HCT116 (cell line): ENCODE measurements around the gene C4orf50. TPM values are rescaled to one million over a fixed set of nuclear protein-coding genes. Genes with fewer than 3 reads are reported as not detected.

Experiments
- ATAC-seq: fragments of 200-7000 bp; cut with Tn5 transposase; 2 replicates; pipeline ENCODE4 v1.9.1; 2020; ENCODE audit warnings: mild to moderate bottlenecking, moderate library complexity
- BruUV-seq: library from RNA; stranded (reverse); fragments of 400-500 nt; replicated peaks from 2 replicates; lab custom pipeline; 2021; lab: Mats Ljungman, UMichigan
- CTCF ChIA-PET: fragments of 300-600 bp; sonication (Branson Sonifier 250); formaldehyde crosslinking; loops from one replicate; lab custom pipeline; 2021; ENCODE audit warnings: antibody characterized with exemption; lab: Charles Lee
- POLR2A ChIA-PET: fragments of 300-600, 350-600 bp; sonication (Branson Sonifier 250); formaldehyde crosslinking; loops from one replicate; lab custom pipeline; 2021; ENCODE audit warnings: antibody characterized with exemption; lab: Charles Lee
- RAD21 ChIA-PET, 2 experiments: fragments of 300-600 bp; sonication (Branson Sonifier 250); formaldehyde crosslinking; loops; one replicate each; lab custom pipeline; 2023; ENCODE audit warnings: low total read pairs in 2 of 2; ENCODE audit not compliant: uncharacterized antibody in 2 of 2, unreplicated experiment in 2 of 2, low non-redundant PET in 1 of 2; lab: Charles Lee
- DNase-seq: peaks from one replicate; pipeline ENCODE4 v3.0.0-alpha.2; 2010; ENCODE audit warnings: low read depth, low spot score
- H2AFZ ChIP-seq: fragments of 200-600 bp; shearing (Covaris generic), sonication (generic); 2 replicates; pipeline ENCODE4 v1.6.1; 2017; ENCODE audit warnings: low read depth, mixed run types, mixed read lengths, antibody characterized with exemption, low read length; ENCODE audit not compliant: poor library complexity, severe bottlenecking
- H3K27ac ChIP-seq: 2 replicates; pipeline ENCODE4 v1.5.1; 2012; ENCODE audit warnings: low read depth, low read length
- H3K27me3 ChIP-seq: fragments of 200-600 bp; sonication (generic); 2 replicates; pipeline ENCODE4 v1.6.1; 2016; ENCODE audit warnings: mixed run types, low read length, mixed read lengths; ENCODE audit not compliant: insufficient read depth
- H3K36me3 ChIP-seq, 2 experiments: fragments of 200-500 bp in 1 of 2; fragments of 200-600 bp in 1 of 2; sonication (Bioruptor generic) in 1 of 2; sonication (generic) in 1 of 2; 2 replicates each; pipeline versions ENCODE4 v1.5.1 to v1.6.1; 2014 to 2016; ENCODE audit warnings: low read length in 2 of 2, inconsistent platforms in 1 of 2, mixed read lengths in 1 of 2, mixed run types in 1 of 2; ENCODE audit not compliant: insufficient read depth in 2 of 2, control insufficient read depth in 1 of 2
- H3K4me1 ChIP-seq, 2 experiments: fragments of 200-600 bp in 1 of 2; sonication (generic) in 1 of 2; 2 replicates each; pipeline versions ENCODE4 v1.5.1 to v1.6.1; 2012 to 2017; ENCODE audit warnings: low read length in 2 of 2, inconsistent platforms in 1 of 2, mild to moderate bottlenecking in 1 of 2, mixed read lengths in 1 of 2, mixed run types in 1 of 2, moderate library complexity in 1 of 2; ENCODE audit not compliant: insufficient read depth in 2 of 2, control insufficient read depth in 1 of 2
- H3K4me2 ChIP-seq: fragments of 200-600 bp; sonication (generic); 2 replicates; pipeline ENCODE4 v1.6.1; 2017; ENCODE audit warnings: mixed run types, low read length, mixed read lengths
- H3K4me3 ChIP-seq, 2 experiments: fragments of 200-600 bp in 1 of 2; sonication (generic) in 1 of 2; replicated peaks in 1 of 2; 2 replicates each; pipeline ENCODE4 v1.5.1; 2011 to 2016; ENCODE audit warnings: low read length in 2 of 2, control low read depth in 1 of 2, low read depth in 1 of 2, mild to moderate bottlenecking in 1 of 2, mixed read lengths in 1 of 2, mixed run types in 1 of 2
- H3K79me2 ChIP-seq: fragments of 200-600 bp; sonication (generic); 2 replicates; pipeline ENCODE4 v1.6.1; 2017; ENCODE audit warnings: mild to moderate bottlenecking, mixed run types, low read length, moderate library complexity, mixed read lengths; ENCODE audit not compliant: insufficient read depth
- H3K9ac ChIP-seq: fragments of 200-600 bp; sonication (generic); 2 replicates; pipeline ENCODE4 v1.6.1; 2016; ENCODE audit warnings: low read length, mixed read lengths
- H3K9me2 ChIP-seq: fragments of 200-600 bp; sonication (generic), shearing (Covaris generic); 2 replicates; pipeline ENCODE4 v1.6.1; 2017; ENCODE audit warnings: mixed run types, mild to moderate bottlenecking, moderate library complexity; ENCODE audit not compliant: insufficient read depth
- H3K9me3 ChIP-seq, 2 experiments: fragments of 200-500 bp in 1 of 2; fragments of 200-600 bp in 1 of 2; sonication (Bioruptor generic) in 1 of 2; sonication (generic) in 1 of 2; 2 replicates each; pipeline ENCODE4 v1.6.1; 2014 to 2017; ENCODE audit warnings: low read length in 2 of 2, mixed read lengths in 2 of 2, inconsistent platforms in 1 of 2, low read depth in 1 of 2, mild to moderate bottlenecking in 1 of 2, mixed run types in 1 of 2, moderate library complexity in 1 of 2; ENCODE audit not compliant: control insufficient read depth in 1 of 2, insufficient read depth in 1 of 2
- H4K20me1 ChIP-seq: fragments of 200-600 bp; sonication (generic), shearing (Covaris generic); 2 replicates; pipeline ENCODE4 v1.6.1; 2017; ENCODE audit warnings: mixed run types, mild to moderate bottlenecking, moderate library complexity; ENCODE audit not compliant: insufficient read depth
- CTCF ChIP-seq, 3 experiments: fragments of 200-600 bp in 1 of 3; sonication (generic) in 1 of 3; IDR thresholded peaks in 2 of 3; conservative IDR thresholded peaks in 1 of 3; 2 replicates each; pipeline ENCODE4 v1.5.1; 2012 to 2017; ENCODE audit warnings: low read depth in 2 of 3, low read length in 2 of 3, antibody characterized with exemption in 1 of 3, borderline replicate concordance in 1 of 3, control low read depth in 1 of 3, mild to moderate bottlenecking in 1 of 3, mixed read lengths in 1 of 3, mixed run types in 1 of 3, moderate library complexity in 1 of 3; ENCODE audit not compliant: insufficient read depth in 1 of 3
- JUND ChIP-seq: IDR thresholded peaks from 2 replicates; pipeline ENCODE4 v1.6.1; 2012
- POLR2AphosphoS5 ChIP-seq: IDR thresholded peaks from 2 replicates; pipeline ENCODE4 v1.6.1; 2011; ENCODE audit warnings: mild to moderate bottlenecking, low read depth, low read length, moderate library complexity
- RAD21 ChIP-seq: IDR thresholded peaks from 2 replicates; pipeline ENCODE4 v1.6.1; 2012; ENCODE audit warnings: low read depth, mild to moderate bottlenecking
- REST ChIP-seq: IDR thresholded peaks from 2 replicates; pipeline ENCODE4 v1.6.1; 2012; ENCODE audit warnings: low read depth
- SIN3A ChIP-seq: IDR thresholded peaks from 2 replicates; pipeline ENCODE4 v1.6.1; 2012; ENCODE audit warnings: low read depth
- YY1 ChIP-seq: IDR thresholded peaks from 2 replicates; pipeline ENCODE4 v1.6.1; 2011; ENCODE audit warnings: low read length, low read depth, moderate library complexity, mild to moderate bottlenecking; ENCODE audit not compliant: insufficient replicate concordance; ENCODE audit errors: extremely low read depth
- intact Hi-C: fragments of 100-400 bp; cut with micrococcal nuclease; formaldehyde crosslinking; loops from 2 replicates; pipeline ENCODE4 v1.10.0; 2022
- total RNA-seq: library from RNA; stranded (reverse); gene quantifications from one replicate; pipeline ENCODE4 v1.2.1, GENCODE V29; 2021; ENCODE audit not compliant: unreplicated experiment

C4orf50 gene
- total RNA-seq, 1 experiment from 2014 or later: not detected

- no peak overlapping the region for H3K4me3 ChIP-seq
- no peak for DNase-seq
- BruUV-seq: no TSS peak
- H3K4me1 ChIP-seq: no peaks in the 10 kb centered on the region
- H2AFZ ChIP-seq: no peak overlapping the region
- H4K20me1 ChIP-seq: no peaks in the 10 kb centered on the region
- no peak overlapping the region for H3K9ac ChIP-seq
- no peak for ATAC-seq
- ChIA-PET RAD21 (no interaction called here), CTCF (no interaction called here), POLR2A (no interaction called here)
- H3K9me3 ChIP-seq: no peaks in the 10 kb centered on the region
- H3K36me3 ChIP-seq: no peaks in the 10 kb centered on the region
- no peaks in the 10 kb centered on the region for H3K79me2 ChIP-seq
- H3K27ac ChIP-seq: no peak overlapping the region
- TF ChIP-seq RAD21 (no peak), JUND (no peak), POLR2AphosphoS5 (no peak), SIN3A (no peak), CTCF (IDR thresholded peaks at IDR 0.05 in 2 of 3, conservative IDR thresholded peaks at IDR 0.05 in 1 of 3; ENCODE audit: borderline replicate concordance in 1 of 3, insufficient read depth in 1 of 3, low read depth in 2 of 3, low read length in 2 of 3) (no peak), REST (no peak), YY1 (no peak)
- H3K9me2 ChIP-seq: no peaks in the 10 kb centered on the region
- peaks cover 42% of the 10 kb centered on the region; the same call in 1 of the 2 replicates for H3K27me3 ChIP-seq
- H3K4me2 ChIP-seq: no peak overlapping the region
- intact Hi-C loops: no loop called here
These were observed 135.3 kb downstream of the C4orf50 start for GRCh38 chr4:5882947-5883346.
